HEK293 (cell line): ENCODE measurements around the gene MRPL34.

Experiments
- CTCF ChIA-PET: fragments of 350-600 bp; formaldehyde crosslinking; extraction: SDS; loops from one replicate; lab custom pipeline; 2021; ENCODE audit warnings: antibody characterized with exemption; lab: Yijun Ruan, JAX
- POLR2A ChIA-PET: fragments of 300-600 bp; formaldehyde crosslinking; extraction: SDS; loops from one replicate; lab custom pipeline; 2020; ENCODE audit warnings: antibody characterized with exemption, inconsistent platforms; lab: Yijun Ruan, JAX
- H3K27ac ChIP-seq: fragments of 200-500 bp; sonication (Bioruptor generic); 2 replicates; pipeline ENCODE4 v1.5.1; 2014; ENCODE audit warnings: low read depth, low read length, control low read depth, inconsistent platforms; ENCODE audit errors: extremely low read depth
- H3K36me3 ChIP-seq, 2 experiments: fragments of 200-500 bp in 1 of 2; sonication (Bioruptor generic) in 1 of 2; 1 replicate in 1 of 2; 2 replicates in 1 of 2; pipeline ENCODE4 v1.5.1; 2014 to 2017; ENCODE audit warnings: inconsistent platforms in 2 of 2, low read length in 2 of 2; ENCODE audit not compliant: control insufficient read depth in 2 of 2, insufficient read depth in 1 of 2
- H3K4me1 ChIP-seq: fragments of 200-500 bp; sonication (Bioruptor generic); 2 replicates; pipeline ENCODE4 v1.5.1; 2014; ENCODE audit warnings: mild to moderate bottlenecking, low read length, inconsistent platforms; ENCODE audit not compliant: control insufficient read depth, insufficient read depth
- H3K4me3 ChIP-seq: 2 replicates; pipeline ENCODE4 v1.5.1; 2011; ENCODE audit warnings: low read depth, mild to moderate bottlenecking, control low read depth, low read length, moderate library complexity
- H3K9me3 ChIP-seq: fragments of 200-500 bp; sonication (Bioruptor generic); 2 replicates; pipeline ENCODE4 v1.5.1; 2014; ENCODE audit warnings: low read depth, low read length, inconsistent platforms; ENCODE audit not compliant: control insufficient read depth, insufficient read depth
- HOXA7 ChIP-seq: sonication (generic); formaldehyde crosslinking; IDR thresholded peaks from 2 replicates; pipeline ENCODE4 v1.8.1; 2022; ENCODE audit warnings: missing genetic modification reagents, borderline replicate concordance
- HOXC10 ChIP-seq: sonication (generic); formaldehyde crosslinking; IDR thresholded peaks from 2 replicates; pipeline ENCODE4 v1.8.1; 2023; ENCODE audit warnings: mild to moderate bottlenecking, missing genetic modification reagents
- MZF1 ChIP-seq: fragments of 450-650 bp; formaldehyde crosslinking; IDR thresholded peaks from 2 replicates; pipeline ENCODE4 v1.5.1; 2017; ENCODE audit warnings: missing biosample characterization, missing genetic modification characterization, borderline replicate concordance
- REPIN1 ChIP-seq: fragments of 450-650 bp; formaldehyde crosslinking; IDR thresholded peaks from 2 replicates; pipeline ENCODE4 v1.5.1; 2017; ENCODE audit warnings: missing biosample characterization, missing genetic modification characterization, low read depth
- YY1 ChIP-seq: fragments of 450-650 bp; formaldehyde crosslinking; IDR thresholded peaks from 2 replicates; pipeline ENCODE4 v1.5.1; 2018; ENCODE audit warnings: missing biosample characterization, missing genetic modification characterization
- ZBTB1 ChIP-seq: fragments of 450-650 bp; formaldehyde crosslinking; IDR thresholded peaks from 2 replicates; pipeline ENCODE4 v1.5.1; 2016; ENCODE audit warnings: missing biosample characterization, missing genetic modification characterization
- ZIC2 ChIP-seq: fragments of 450-650 bp; formaldehyde crosslinking; IDR thresholded peaks from 2 replicates; pipeline ENCODE4 v1.5.1; 2016; ENCODE audit warnings: missing biosample characterization, missing genetic modification characterization
- ZNF174 ChIP-seq: fragments of 450-650 bp; formaldehyde crosslinking; IDR thresholded peaks from 2 replicates; pipeline ENCODE4 v1.5.0; 2017; ENCODE audit warnings: missing biosample characterization, mild to moderate bottlenecking, missing genetic modification characterization
- ZNF239 ChIP-seq: fragments of 450-650 bp; formaldehyde crosslinking; IDR thresholded peaks from 2 replicates; pipeline ENCODE4 v1.5.1; 2016; ENCODE audit warnings: missing biosample characterization, missing genetic modification characterization
- ZNF266 ChIP-seq: fragments of 450-650 bp; formaldehyde crosslinking; IDR thresholded peaks from 2 replicates; pipeline ENCODE4 v1.5.1; 2016; ENCODE audit warnings: missing biosample characterization, missing genetic modification characterization, low read depth
- ZNF510 ChIP-seq: fragments of 450-650 bp; formaldehyde crosslinking; IDR thresholded peaks from 2 replicates; pipeline ENCODE4 v1.5.1; 2018; ENCODE audit warnings: mild to moderate bottlenecking, missing genetic modification characterization, missing biosample characterization; ENCODE audit not compliant: insufficient replicate concordance
- ZNF530 ChIP-seq: fragments of 450-650 bp; formaldehyde crosslinking; IDR thresholded peaks from 2 replicates; pipeline ENCODE4 v1.5.1; 2016; ENCODE audit warnings: low read depth, missing biosample characterization, missing genetic modification characterization
- ZNF670 ChIP-seq: fragments of 450-650 bp; formaldehyde crosslinking; IDR thresholded peaks from 2 replicates; pipeline ENCODE4 v1.5.1; 2016; ENCODE audit warnings: missing biosample characterization, missing genetic modification characterization, low read depth
- ZNF837 ChIP-seq: fragments of 450-650 bp; formaldehyde crosslinking; IDR thresholded peaks from 2 replicates; pipeline ENCODE4 v1.5.1; 2016; ENCODE audit warnings: missing biosample characterization, missing genetic modification characterization
- ZXDB ChIP-seq: fragments of 450-650 bp; formaldehyde crosslinking; IDR thresholded peaks from 2 replicates; pipeline ENCODE4 v1.5.1; 2016; ENCODE audit warnings: missing biosample characterization, missing genetic modification characterization
- TF ChIP-seq, protein P1 (sequence below): fragments of 450-650 bp; formaldehyde crosslinking; IDR thresholded peaks from 2 replicates; pipeline ENCODE4 v1.5.1; 2016; ENCODE audit warnings: missing biosample characterization, missing genetic modification characterization
- TF ChIP-seq, protein P2 (sequence below): fragments of 450-650 bp; formaldehyde crosslinking; IDR thresholded peaks from 2 replicates; pipeline ENCODE4 v1.5.1; 2016; ENCODE audit warnings: missing biosample characterization, missing genetic modification characterization

MRPL34 gene

GRCh38 chr19:17319473-17320238 lies 14.0 kb downstream of the MRPL34 start:
- POLR2A ChIA-PET, result interaction anchor here (1.0 to 3.0 kb wide), 2 partner anchors 11 to 13 kb away, joined by 3 to 15 read pairs; partner anchors contain the start of gene DDA1

DNA sequence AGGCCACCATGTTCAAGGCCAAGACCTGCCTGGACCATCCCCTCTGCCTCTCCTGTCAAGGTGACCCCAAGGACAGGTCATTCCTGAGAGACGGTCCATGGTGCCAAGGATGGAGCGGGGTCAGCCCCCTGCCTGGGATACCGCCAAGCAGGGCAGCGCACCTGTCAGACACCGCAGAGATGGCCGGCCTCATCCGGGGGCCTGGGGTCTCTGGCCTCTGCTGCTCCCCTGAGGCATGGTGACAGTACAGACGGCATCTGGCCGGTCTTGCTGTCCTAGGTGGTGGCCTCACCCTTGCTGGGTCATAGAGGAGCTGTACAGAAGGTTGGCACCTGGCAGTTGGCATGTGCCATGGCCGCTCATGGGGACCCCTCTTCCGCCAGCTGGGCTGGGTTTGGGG lies 14.8 kb downstream of the MRPL34 start:
- H3K9me3 ChIP-seq, result no peaks in the 10 kb centered on the region
- H3K36me3 ChIP-seq, result peaks cover 0 to 46% of the 10 kb centered on the region in 2 experiments; a peak in 2 of 3 replicates
- H3K4me3 ChIP-seq, result no peak overlapping the region
- no peaks in the 10 kb centered on the region for H3K4me1 ChIP-seq
- ChIA-PET POLR2A (interaction anchor here (1.5 to 2.2 kb wide), 2 partner anchors 10 to 11 kb away, joined by 5 to 8 read pairs; partner anchors contain the start of gene DDA1), CTCF (interaction anchor here (0.6 to 1.0 kb wide), 4 partner anchors 12 to 129 kb away, joined by 4 to 7 read pairs (median 4); no protein-coding TSS in a partner anchor)
- no peak for TF ChIP-seq HOXC10 (CRISPR knock-in tag)
- TF ChIP-seq YY1 (tag by site-specific recombination), result no peak
- TF ChIP-seq ZIC2 (tag by site-specific recombination), result no peak
- TF ChIP-seq ZNF530 (tag by site-specific recombination), result no peak
- TF ChIP-seq ZNF670 (tag by site-specific recombination), result no peak
- TF ChIP-seq, protein P1, sequence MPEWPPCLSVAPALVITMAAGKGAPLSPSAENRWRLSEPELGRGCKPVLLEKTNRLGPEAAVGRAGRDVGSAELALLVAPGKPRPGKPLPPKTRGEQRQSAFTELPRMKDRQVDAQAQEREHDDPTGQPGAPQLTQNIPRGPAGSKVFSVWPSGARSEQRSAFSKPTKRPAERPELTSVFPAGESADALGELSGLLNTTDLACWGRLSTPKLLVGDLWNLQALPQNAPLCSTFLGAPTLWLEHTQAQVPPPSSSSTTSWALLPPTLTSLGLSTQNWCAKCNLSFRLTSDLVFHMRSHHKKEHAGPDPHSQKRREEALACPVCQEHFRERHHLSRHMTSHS (tag by site-specific recombination), result no peak
- no peak for TF ChIP-seq ZNF510 (tag by site-specific recombination)
- TF ChIP-seq ZNF266 (tag by site-specific recombination), result no peak
- TF ChIP-seq ZXDB (tag by site-specific recombination), result no peak
- TF ChIP-seq, protein P2, sequence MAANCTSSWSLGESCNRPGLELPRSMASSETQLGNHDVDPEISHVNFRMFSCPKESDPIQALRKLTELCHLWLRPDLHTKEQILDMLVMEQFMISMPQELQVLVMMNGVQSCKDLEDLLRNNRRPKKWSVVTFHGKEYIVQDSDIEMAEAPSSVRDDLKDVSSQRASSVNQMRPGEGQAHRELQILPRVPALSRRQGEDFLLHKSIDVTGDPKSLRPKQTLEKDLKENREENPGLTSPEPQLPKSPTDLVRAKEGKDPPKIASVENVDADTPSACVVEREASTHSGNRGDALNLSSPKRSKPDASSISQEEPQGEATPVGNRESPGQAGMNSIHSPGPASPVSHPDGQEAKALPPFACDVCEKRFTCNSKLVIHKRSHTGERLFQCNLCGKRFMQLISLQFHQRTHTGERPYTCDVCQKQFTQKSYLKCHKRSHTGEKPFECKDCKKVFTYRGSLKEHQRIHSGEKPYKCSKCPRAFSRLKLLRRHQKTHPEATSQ (tag by site-specific recombination), result no peak
- no peak for TF ChIP-seq MZF1 (tag by site-specific recombination)
- no peak for TF ChIP-seq REPIN1 (tag by site-specific recombination)
- TF ChIP-seq HOXA7 (CRISPR knock-in tag), result no peak
- no peak for TF ChIP-seq ZNF837 (tag by site-specific recombination)
- no peak for TF ChIP-seq ZNF239 (tag by site-specific recombination)
- no peak overlapping the region for H3K27ac ChIP-seq

More at GRCh38 chr19:17319473-17320238, 14.0 kb downstream of the MRPL34 start:
- CTCF ChIA-PET, result no interaction called here
- H3K9me3 ChIP-seq, result no peaks in the 10 kb centered on the region
- no peaks in the 10 kb centered on the region for H3K4me1 ChIP-seq
- H3K4me3 ChIP-seq, result no peak overlapping the region
- peaks cover 3 to 49% of the 10 kb centered on the region in 2 experiments; a peak in 2 of 3 replicates for H3K36me3 ChIP-seq
- H3K27ac ChIP-seq, result no peak overlapping the region
- TF ChIP-seq ZNF174 (tag by site-specific recombination) (no peak), ZNF670 (tag by site-specific recombination) (no peak), ZBTB1 (tag by site-specific recombination) (no peak)
